ENCODE measurements around the gene UNC5B. TPM values are rescaled to one million over a fixed set of nuclear protein-coding genes. Genes with fewer than 3 reads are reported as not detected.

Gene UNC5B
- total RNA-seq, 1 donor from 2014 or later: 0.63 TPM

- H3K4me3 ChIP-seq (ENCODE audit: low read depth, low read length): no peak overlapping the region
- no peak for TF ChIP-seq CTCF (conservative IDR thresholded peaks at IDR 0.05; ENCODE audit: low read depth, low read length)
- DNase-seq (ENCODE audit: low read depth): no peak
These were observed 100.7 kb downstream of the UNC5B start for GRCh38 chr10:71312811-71313789.

GRCh38 chr10:71314028-71314693, 101.8 kb downstream of the UNC5B start:
- peak; percentile 75 for TF ChIP-seq CTCF (conservative IDR thresholded peaks at IDR 0.05; ENCODE audit: low read depth, low read length)
- DNase-seq (ENCODE audit: low read depth): no peak

GRCh38 chr10:71314694-71315225, 102.4 kb downstream of the UNC5B start:
- TF ChIP-seq CTCF (conservative IDR thresholded peaks at IDR 0.05; ENCODE audit: low read depth, low read length): no peak
- DNase-seq (ENCODE audit: low read depth): no peak
- H3K4me3 ChIP-seq (ENCODE audit: low read depth, low read length): peak overlapping the region; percentile 16

More at GRCh38 chr10:71314028-71314693, 101.8 kb downstream of the UNC5B start:
- peak overlapping the region; percentile 16 for H3K4me3 ChIP-seq (ENCODE audit: low read depth, low read length)

DNA sequence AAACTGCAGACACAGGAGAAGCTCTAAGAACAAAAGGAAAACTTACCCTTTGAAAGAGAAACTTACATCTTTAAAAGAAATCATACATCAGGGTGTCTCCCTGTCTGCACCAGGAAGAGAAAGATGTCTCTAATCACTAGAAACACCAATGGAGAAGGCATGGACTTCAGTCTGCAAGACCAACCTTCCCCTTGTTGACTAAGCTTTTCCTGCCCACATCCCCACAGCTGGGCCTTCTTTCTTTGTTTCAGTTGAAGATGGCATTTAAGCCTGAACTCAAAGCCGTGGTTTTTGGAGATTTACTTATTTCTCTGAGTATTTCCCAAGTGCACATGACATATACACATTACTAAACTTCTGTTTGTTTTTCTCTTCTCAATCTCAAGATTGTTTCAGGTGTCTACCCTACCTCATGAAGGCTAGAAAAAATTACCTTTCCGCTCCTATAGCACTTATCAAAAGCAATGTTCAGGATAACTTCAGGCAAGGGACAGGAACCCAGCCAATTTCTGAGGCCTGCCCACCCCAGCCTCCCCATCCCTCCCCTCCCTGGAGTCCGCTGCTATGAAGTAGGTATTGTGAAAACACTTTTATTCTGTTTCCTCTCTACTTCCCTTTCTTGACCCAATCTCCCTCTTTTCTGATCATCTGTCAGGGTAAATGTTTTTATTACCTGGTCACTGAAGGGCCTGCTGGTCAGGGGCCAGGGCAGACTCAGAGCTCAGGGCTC, 103.9 kb downstream of the UNC5B start:
- no peak for TF ChIP-seq CTCF (conservative IDR thresholded peaks at IDR 0.05; ENCODE audit: low read depth, low read length)
- DNase-seq (ENCODE audit: low read depth): no peak
- no peak overlapping the region for H3K4me3 ChIP-seq (ENCODE audit: low read depth, low read length)

- TF ChIP-seq CTCF (conservative IDR thresholded peaks at IDR 0.05; ENCODE audit: low read depth, low read length): no peak
- no peak overlapping the region for H3K4me3 ChIP-seq (ENCODE audit: low read depth, low read length)
- DNase-seq (ENCODE audit: low read depth): no peak
These were observed 104.4 kb downstream of the UNC5B start for GRCh38 chr10:71316786-71317160.

DNA sequence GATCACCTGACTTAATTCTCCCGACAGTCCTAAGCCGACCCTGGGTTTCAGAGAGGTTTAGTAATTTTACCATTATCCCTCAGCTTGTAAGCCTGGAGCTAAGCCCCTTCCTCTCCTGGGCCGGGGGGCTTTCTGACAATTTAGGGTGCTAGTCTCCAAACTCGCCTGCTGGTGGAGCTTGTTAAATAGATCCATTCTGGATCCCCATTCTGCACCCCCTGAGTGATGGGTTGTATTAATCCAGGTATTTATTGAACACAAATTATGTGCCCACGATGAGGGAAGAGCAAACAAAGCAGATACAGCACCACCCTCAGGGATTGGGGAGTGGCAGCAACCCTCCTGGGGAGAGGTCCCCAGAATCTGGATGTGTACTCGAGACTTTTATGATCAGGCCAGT, 105.4 kb downstream of the UNC5B start:
- no peak for TF ChIP-seq CTCF (conservative IDR thresholded peaks at IDR 0.05; ENCODE audit: low read depth, low read length)
- DNase-seq (ENCODE audit: low read depth): no peak
- H3K4me3 ChIP-seq (ENCODE audit: low read depth, low read length): no peak overlapping the region

Data from epithelial cell of proximal tubule (primary cell).